Inferior parietal cortex (tissue), 1 donor: ENCODE measurements around the gene ALB.

Experiments
- DNase-seq: peaks from one replicate; pipeline ENCODE4 v3.0.0-alpha.2; 2016; ENCODE audit errors: extremely low spot score

The ALB gene

GRCh38 chr4:73408181-73408867 is 4.2 kb downstream of the ALB start:
- no peak for DNase-seq

DNA sequence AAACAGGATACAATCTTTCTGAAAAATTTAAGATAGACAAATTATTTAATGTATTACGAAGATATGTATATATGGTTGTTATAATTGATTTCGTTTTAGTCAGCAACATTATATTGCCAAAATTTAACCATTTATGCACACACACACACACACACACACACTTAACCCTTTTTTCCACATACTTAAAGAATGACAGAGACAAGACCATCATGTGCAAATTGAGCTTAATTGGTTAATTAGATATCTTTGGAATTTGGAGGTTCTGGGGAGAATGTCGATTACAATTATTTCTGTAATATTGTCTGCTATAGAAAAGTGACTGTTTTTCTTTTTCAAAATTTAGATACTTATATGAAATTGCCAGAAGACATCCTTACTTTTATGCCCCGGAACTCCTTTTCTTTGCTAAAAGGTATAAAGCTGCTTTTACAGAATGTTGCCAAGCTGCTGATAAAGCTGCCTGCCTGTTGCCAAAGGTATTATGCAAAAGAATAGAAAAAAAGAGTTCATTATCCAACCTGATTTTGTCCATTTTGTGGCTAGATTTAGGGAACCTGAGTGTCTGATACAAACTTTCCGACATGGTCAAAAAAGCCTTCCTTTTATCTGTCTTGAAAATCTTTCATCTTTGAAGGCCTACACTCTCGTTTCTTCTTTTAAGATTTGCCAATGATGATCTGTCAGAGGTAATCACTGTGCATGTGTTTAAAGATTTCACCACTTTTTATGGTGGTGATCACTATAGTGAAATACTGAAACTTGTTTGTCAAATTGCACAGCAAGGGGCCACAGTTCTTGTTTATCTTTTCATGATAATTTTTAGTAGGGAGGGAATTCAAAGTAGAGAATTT is 5.2 kb downstream of the ALB start:
- DNase-seq = no peak

DNA sequence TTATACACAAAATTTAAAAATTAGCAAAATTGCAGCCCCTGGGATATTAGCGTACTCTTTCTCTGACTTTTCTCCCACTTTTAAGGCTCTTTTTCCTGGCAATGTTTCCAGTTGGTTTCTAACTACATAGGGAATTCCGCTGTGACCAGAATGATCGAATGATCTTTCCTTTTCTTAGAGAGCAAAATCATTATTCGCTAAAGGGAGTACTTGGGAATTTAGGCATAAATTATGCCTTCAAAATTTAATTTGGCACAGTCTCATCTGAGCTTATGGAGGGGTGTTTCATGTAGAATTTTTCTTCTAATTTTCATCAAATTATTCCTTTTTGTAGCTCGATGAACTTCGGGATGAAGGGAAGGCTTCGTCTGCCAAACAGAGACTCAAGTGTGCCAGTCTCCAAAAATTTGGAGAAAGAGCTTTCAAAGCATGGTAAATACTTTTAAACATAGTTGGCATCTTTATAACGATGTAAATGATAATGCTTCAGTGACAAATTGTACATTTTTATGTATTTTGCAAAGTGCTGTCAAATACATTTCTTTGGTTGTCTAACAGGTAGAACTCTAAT is 6.0 kb downstream of the ALB start:
- DNase-seq = no peak

DNA sequence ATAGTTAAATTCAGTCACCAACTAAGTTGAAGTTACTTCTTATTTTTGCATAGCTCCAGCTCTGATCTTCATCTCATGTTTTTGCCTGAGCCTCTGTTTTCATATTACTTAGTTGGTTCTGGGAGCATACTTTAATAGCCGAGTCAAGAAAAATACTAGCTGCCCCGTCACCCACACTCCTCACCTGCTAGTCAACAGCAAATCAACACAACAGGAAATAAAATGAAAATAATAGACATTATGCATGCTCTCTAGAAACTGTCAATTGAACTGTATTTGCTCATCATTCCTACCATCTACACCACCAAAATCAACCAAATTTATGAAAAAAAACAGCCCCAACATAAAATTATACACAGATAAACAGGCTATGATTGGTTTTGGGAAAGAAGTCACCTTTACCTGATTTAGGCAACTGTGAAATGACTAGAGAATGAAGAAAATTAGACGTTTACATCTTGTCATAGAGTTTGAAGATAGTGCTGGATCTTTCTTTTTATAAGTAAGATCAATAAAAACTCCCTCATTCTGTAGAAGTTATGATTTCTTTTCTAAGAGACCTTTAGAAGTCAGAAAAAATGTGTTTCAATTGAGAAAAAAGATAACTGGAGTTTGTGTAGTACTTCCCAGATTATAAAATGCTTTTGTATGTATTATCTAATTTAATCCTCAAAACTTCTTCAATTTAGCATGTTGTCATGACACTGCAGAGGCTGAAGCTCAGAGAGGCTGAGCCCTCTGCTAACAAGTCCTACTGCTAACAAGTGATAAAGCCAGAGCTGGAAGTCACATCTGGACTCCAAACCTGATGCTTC is 7.0 kb downstream of the ALB start:
- DNase-seq = no peak

- no peak for DNase-seq
These were observed 7.8 kb downstream of the ALB start for GRCh38 chr4:73411731-73412414.

DNA sequence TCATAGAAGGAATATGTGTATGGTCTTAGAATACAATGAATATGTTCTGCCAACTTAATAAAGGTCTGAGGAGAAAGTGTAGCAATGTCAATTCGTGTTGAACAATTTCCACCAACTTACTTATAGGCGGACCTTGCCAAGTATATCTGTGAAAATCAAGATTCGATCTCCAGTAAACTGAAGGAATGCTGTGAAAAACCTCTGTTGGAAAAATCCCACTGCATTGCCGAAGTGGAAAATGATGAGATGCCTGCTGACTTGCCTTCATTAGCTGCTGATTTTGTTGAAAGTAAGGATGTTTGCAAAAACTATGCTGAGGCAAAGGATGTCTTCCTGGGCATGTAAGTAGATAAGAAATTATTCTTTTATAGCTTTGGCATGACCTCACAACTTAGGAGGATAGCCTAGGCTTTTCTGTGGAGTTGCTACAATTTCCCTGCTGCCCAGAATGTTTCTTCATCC is 9.2 kb downstream of the ALB start:
- no peak for DNase-seq

- DNase-seq = no peak
These were observed 10.8 kb downstream of the ALB start for GRCh38 chr4:73414936-73415271.

DNA sequence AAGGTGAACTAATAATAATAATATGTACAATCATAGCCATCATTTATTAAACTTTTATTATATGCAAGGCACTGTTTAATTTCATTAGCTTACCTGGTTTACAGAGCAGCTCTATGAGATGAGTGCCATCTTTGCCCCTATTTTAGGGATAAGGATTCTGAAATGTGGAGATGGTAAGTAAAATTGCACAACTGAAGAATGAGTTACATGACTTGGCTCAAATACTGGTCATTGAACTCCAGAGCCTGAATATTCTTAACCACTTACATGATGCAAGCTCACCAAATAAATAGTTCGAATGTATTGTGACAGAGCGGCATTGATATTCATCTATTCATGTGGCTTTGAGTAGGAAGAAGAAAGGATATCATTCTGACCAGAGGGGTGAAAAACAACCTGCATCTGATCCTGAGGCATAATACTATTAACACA is 11.7 kb downstream of the ALB start:
- DNase-seq = no peak

- no peak for DNase-seq
These were observed 12.5 kb downstream of the ALB start for GRCh38 chr4:73416423-73417087.

GRCh38 chr4:73417342-73417741 is 13.3 kb downstream of the ALB start:
- DNase-seq = no peak

DNA sequence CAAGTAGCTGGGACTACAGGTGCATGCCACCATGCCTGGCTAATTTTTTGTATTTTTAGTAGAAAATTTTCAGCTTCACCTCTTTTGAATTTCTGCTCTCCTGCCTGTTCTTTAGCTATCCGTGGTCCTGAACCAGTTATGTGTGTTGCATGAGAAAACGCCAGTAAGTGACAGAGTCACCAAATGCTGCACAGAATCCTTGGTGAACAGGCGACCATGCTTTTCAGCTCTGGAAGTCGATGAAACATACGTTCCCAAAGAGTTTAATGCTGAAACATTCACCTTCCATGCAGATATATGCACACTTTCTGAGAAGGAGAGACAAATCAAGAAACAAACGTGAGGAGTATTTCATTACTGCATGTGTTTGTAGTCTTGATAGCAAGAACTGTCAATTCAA is 13.9 kb downstream of the ALB start:
- DNase-seq = no peak

DNA sequence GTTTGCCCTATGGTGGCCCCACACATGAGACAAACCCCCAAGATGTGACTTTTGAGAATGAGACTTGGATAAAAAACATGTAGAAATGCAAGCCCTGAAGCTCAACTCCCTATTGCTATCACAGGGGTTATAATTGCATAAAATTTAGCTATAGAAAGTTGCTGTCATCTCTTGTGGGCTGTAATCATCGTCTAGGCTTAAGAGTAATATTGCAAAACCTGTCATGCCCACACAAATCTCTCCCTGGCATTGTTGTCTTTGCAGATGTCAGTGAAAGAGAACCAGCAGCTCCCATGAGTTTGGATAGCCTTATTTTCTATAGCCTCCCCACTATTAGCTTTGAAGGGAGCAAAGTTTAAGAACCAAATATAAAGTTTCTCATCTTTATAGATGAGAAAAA is 14.6 kb downstream of the ALB start:
- no peak for DNase-seq

GRCh38 chr4:73419106-73420038 is 15.3 kb downstream of the ALB start:
- no peak for DNase-seq

DNA sequence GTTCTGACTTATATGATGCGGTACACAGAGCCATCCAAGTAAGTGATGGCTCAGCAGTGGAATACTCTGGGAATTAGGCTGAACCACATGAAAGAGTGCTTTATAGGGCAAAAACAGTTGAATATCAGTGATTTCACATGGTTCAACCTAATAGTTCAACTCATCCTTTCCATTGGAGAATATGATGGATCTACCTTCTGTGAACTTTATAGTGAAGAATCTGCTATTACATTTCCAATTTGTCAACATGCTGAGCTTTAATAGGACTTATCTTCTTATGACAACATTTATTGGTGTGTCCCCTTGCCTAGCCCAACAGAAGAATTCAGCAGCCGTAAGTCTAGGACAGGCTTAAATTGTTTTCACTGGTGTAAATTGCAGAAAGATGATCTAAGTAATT is 16.5 kb downstream of the ALB start:
- no peak for DNase-seq

DNA sequence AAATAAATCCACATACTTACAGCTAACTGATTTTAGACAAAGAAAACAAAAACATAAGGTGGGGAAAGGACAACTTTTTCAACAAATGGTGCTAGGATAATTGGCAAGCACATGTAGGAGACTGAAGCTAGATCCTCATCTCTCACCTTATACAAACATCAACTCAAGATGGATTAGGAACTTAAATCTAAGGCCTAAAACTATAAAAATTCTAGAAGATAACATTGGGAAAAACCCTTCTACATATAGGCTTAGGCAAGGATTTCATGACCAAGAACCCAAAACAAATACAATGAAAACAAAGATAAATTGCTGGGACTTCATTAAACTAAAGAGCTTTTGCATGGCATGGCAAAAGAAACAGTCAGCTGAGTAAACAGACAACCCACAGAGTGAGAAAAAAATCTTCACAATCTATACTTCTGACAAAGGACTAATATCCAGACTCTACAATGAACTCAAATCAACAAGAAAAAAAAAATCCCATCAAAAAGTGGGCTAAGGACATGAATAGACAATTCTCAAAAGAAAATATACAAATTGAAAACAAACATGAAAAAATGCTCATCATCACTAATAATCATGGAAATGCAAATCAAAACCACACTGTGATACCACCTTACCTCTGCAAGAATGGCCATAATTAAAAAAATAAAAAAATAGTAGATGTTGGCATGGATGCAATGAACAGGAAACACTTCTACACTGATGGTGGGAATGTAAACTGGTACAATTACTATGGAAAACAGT is 17.8 kb downstream of the ALB start:
- no peak for DNase-seq

GRCh38 chr4:73422458-73422752 is 18.3 kb downstream of the ALB start:
- no peak for DNase-seq

- no peak for DNase-seq
These were observed 19.1 kb downstream of the ALB start for GRCh38 chr4:73423184-73423583.

GRCh38 chr4:73426666-73427065 is 22.6 kb downstream of the ALB start:
- DNase-seq = no peak

DNA sequence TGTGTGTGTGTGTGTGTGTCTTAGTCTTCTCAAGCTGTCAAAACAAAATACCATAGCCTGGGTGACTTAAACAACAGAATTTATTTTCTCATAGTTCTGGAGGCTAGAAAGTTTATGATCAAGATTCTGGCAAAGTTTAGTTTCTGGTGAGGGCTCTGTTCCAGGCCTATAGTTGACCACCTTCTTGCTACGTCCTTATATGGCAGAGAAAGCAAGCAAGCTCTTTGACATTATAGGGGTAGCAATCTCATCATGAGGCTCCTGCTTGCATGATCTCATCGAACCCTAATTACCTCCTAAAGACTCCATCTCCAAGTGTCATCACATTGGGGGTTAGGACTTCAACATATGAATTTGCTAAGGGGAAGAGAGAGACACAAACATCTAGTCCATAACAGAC is 25.0 kb downstream of the ALB start:
- DNase-seq = no peak
